HL-60 (cell line): ENCODE data around the gene CRYGB.

ENCODE experiments used
- DNase-seq, 2 experiments: peaks; one replicate each; pipeline ENCODE4 v3.0.0-alpha.2; 2010 to 2020; ENCODE audit warnings: low read depth in 1 of 2, low spot score in 1 of 2
- H3K27ac ChIP-seq: fragments of 250-450 bp; sonication (Bioruptor Pico); replicated peaks from 2 replicates; pipeline ENCODE4 v1.5.1; 2020; ENCODE audit warnings: mild to moderate bottlenecking, moderate library complexity
- H3K27me3 ChIP-seq: fragments of 250-450 bp; sonication (Bioruptor Pico); 2 replicates; pipeline ENCODE4 v1.5.1; 2021; ENCODE audit warnings: mild to moderate bottlenecking, moderate library complexity; ENCODE audit not compliant: insufficient read depth, poor library complexity, severe bottlenecking
- H3K4me3 ChIP-seq: replicated peaks from 2 replicates; pipeline ENCODE4 v1.5.1; 2011; ENCODE audit warnings: mild to moderate bottlenecking, control low read depth, low read length; ENCODE audit not compliant: insufficient read depth
- GABPA ChIP-seq: IDR thresholded peaks from 2 replicates; pipeline ENCODE4 v1.6.1; 2012; ENCODE audit warnings: low read depth
- POLR2AphosphoS5 ChIP-seq: IDR thresholded peaks from 2 replicates; pipeline ENCODE4 v1.6.1; 2012; ENCODE audit warnings: low read depth
- SPI1 ChIP-seq: IDR thresholded peaks from 2 replicates; pipeline ENCODE4 v1.6.1; 2012; ENCODE audit warnings: low read depth, mild to moderate bottlenecking, borderline replicate concordance
- TF ChIP-seq, protein P1 (sequence below): IDR thresholded peaks from one replicate; pipeline ENCODE4 v1.5.1; 2011; ENCODE audit warnings: low read length, control low read depth, inconsistent platforms; ENCODE audit not compliant: insufficient read depth
- TF ChIP-seq, protein P2 (sequence below): IDR thresholded peaks from 2 replicates; pipeline ENCODE4 v1.6.1; 2012; ENCODE audit warnings: low read depth; ENCODE audit not compliant: insufficient replicate concordance

CRYGB gene

DNA sequence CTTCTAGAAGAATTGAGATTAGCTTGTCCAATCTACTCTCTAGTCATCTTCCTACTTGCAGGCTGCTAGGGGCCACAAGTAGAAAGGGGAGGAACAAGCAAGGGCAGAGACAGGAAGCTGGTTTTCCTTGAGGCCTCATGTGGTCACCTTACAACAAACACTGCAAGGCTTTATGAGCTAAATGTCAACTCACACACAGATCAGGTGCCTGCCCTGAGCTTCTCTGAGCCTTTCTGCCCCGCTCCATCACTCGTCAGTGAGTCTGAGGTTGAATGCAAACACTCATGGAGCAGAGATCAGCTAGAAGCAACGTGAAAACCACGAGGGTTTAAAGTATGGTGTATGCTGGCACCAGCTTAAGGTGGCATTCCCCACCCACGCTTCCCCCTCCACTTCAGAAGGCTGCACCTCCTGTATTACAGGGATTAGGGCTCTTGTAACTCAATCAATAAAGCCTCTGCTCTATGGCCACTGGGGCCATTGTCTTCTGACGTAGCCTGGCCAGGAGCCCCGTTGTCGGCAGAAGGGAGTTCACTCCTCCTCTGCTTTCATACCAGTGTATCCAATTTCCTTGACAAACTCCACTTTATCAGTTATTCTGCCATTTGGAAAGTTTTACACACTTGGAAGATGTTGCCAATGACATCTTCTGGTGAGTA is 10.9 kb downstream of the CRYGB start:
- TF ChIP-seq, protein P1, sequence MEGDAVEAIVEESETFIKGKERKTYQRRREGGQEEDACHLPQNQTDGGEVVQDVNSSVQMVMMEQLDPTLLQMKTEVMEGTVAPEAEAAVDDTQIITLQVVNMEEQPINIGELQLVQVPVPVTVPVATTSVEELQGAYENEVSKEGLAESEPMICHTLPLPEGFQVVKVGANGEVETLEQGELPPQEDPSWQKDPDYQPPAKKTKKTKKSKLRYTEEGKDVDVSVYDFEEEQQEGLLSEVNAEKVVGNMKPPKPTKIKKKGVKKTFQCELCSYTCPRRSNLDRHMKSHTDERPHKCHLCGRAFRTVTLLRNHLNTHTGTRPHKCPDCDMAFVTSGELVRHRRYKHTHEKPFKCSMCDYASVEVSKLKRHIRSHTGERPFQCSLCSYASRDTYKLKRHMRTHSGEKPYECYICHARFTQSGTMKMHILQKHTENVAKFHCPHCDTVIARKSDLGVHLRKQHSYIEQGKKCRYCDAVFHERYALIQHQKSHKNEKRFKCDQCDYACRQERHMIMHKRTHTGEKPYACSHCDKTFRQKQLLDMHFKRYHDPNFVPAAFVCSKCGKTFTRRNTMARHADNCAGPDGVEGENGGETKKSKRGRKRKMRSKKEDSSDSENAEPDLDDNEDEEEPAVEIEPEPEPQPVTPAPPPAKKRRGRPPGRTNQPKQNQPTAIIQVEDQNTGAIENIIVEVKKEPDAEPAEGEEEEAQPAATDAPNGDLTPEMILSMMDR = no peak
- TF ChIP-seq, protein P2, sequence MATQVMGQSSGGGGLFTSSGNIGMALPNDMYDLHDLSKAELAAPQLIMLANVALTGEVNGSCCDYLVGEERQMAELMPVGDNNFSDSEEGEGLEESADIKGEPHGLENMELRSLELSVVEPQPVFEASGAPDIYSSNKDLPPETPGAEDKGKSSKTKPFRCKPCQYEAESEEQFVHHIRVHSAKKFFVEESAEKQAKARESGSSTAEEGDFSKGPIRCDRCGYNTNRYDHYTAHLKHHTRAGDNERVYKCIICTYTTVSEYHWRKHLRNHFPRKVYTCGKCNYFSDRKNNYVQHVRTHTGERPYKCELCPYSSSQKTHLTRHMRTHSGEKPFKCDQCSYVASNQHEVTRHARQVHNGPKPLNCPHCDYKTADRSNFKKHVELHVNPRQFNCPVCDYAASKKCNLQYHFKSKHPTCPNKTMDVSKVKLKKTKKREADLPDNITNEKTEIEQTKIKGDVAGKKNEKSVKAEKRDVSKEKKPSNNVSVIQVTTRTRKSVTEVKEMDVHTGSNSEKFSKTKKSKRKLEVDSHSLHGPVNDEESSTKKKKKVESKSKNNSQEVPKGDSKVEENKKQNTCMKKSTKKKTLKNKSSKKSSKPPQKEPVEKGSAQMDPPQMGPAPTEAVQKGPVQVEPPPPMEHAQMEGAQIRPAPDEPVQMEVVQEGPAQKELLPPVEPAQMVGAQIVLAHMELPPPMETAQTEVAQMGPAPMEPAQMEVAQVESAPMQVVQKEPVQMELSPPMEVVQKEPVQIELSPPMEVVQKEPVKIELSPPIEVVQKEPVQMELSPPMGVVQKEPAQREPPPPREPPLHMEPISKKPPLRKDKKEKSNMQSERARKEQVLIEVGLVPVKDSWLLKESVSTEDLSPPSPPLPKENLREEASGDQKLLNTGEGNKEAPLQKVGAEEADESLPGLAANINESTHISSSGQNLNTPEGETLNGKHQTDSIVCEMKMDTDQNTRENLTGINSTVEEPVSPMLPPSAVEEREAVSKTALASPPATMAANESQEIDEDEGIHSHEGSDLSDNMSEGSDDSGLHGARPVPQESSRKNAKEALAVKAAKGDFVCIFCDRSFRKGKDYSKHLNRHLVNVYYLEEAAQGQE = no peak
- TF ChIP-seq SPI1 (peak; percentile 41; the same call in 1 of the 2 replicates), POLR2AphosphoS5 (peak; percentile 49; the same call in 1 of the 2 replicates), GABPA (no peak)
- Histone ChIP-seq H3K27ac (peak overlapping the region; percentile 9; the same call in 1 of the 2 replicates), H3K4me3 (no peak overlapping the region), H3K27me3 (no peaks in the 10 kb centered on the region)
- DNase-seq = peak; percentile 12 to 71

DNA sequence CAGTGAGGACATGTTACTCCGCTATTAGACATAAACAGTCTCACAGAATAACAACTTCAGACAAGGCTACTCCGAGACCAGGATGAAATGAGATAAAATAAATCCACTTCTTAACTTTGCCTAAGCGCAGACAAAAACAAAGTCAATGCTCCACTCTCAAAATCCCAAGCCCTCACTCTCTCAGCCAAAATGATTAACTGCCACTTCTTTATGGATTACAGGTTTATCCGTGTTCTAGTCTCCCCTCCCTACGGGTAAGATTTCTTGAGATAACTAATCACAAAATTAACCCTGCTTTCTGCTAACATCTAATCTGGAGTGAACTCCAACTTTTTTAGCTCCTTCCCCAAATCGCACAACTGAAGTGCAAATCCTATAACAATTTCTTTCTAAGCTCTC is 15.2 kb downstream of the CRYGB start:
- no peaks in the 10 kb centered on the region for H3K27me3 ChIP-seq
- TF ChIP-seq GABPA = no peak
- TF ChIP-seq, protein P1 = no peak
- no peak for TF ChIP-seq POLR2AphosphoS5
- TF ChIP-seq, protein P2 = no peak
- no peak for TF ChIP-seq SPI1
- no peak overlapping the region for H3K4me3 ChIP-seq
- no peak overlapping the region for H3K27ac ChIP-seq
- DNase-seq = no peak

DNA sequence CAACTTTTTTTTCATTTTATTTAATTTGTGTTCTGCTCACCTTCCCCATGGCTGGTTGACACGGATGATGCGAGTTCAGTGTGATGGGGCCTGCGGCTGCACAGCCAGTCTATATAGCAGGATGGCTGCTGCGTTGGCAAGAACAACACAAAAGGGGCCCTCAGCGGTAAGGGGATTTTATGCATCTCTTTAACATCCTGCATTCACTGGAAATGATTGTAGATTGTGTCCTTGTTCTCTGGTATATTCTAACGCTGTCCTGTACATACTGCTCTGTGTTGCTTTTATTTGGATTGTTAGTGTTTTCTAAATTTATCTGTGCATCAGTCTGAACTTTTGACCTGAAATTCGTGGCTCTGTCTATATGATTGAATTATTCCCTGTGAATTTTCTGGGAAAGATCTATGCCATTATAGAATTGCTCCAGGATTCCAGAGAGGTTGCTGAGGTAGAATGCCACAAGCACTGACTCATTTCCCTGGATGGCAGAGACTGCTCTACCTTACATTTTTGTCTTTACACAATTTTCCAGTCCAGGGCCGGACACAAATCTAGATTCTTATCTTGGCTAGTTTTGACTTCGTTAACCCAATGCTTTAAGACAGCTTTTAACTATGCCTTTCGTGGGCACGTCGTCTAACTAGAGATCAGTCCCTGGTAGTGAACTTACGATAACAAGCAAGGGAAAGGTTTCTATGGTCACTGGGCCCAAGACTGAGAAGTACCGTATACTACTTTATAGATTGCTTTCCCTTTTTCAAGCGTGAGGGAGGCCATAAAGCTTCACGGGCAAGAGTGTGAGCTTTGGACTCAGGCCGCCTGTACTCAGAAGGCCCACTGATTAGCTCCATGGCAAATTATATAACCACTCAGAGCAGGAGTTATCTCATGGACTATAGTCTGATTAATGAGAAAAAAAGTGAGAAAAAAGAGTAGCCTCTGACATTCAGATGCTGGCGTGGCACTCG is 15.9 kb downstream of the CRYGB start, which contains the start of gene CRYGC:
TSS of gene CRYGC (minus strand) at position 85 of the 968 bp plus-strand sequence. CDS start at position 49, 36 bp downstream.
- TF ChIP-seq, protein P2 = no peak
- no peak for TF ChIP-seq POLR2AphosphoS5
- no peak within 1 kb of the TSS for H3K27ac ChIP-seq
- H3K27me3 ChIP-seq = no peaks in the 10 kb centered on the region
- no peak for DNase-seq
- no peak within 1 kb of the TSS for H3K4me3 ChIP-seq
